Central memory CD8-positive, alpha-beta T cell (primary cell): ENCODE results near the gene S100A11.
A peak's percentile ranks its signal among the peaks of the same experiment; 100 is the strongest.
"Not testable (repeated sequence)": the region's sequence is repeated elsewhere in the genome, so short reads cannot be mapped to it uniquely, and the experiment has no call there.

Source experiments
- ATAC-seq: fragments of 150-1000 bp; cut with Tn5 transposase; replicated peaks from 2 replicates; pipeline ENCODE4 v1.10.0; 2022; ENCODE audit warnings: mild to moderate bottlenecking, moderate FRiP score, moderate number of reproducible peaks; ENCODE audit not compliant: poor library complexity, severe bottlenecking; ENCODE audit errors: extremely low read depth
- DNase-seq, 2 donors: peaks; one replicate each; pipeline ENCODE4 v3.0.0; 2021; ENCODE audit warnings: low spot score in 2 of 2
- H3K27ac Mint-ChIP-seq: one replicate; pipeline ENCODE4 v1.8.0; 2022; ENCODE audit warnings: low read depth, mild to moderate bottlenecking, moderate library complexity, mixed read lengths
- H3K27me3 Mint-ChIP-seq: one replicate; pipeline ENCODE4 v1.8.0; 2022; ENCODE audit warnings: mixed read lengths
- H3K36me3 Mint-ChIP-seq: one replicate; pipeline ENCODE4 v1.8.0; 2022; ENCODE audit warnings: mild to moderate bottlenecking, moderate library complexity, mixed read lengths; ENCODE audit not compliant: insufficient read depth
- H3K4me1 Mint-ChIP-seq: one replicate; pipeline ENCODE4 v1.8.0; 2022; ENCODE audit warnings: mixed read lengths
- H3K4me3 Mint-ChIP-seq: one replicate; pipeline ENCODE4 v1.8.0; 2022; ENCODE audit warnings: mild to moderate bottlenecking, moderate library complexity, mixed read lengths
- H3K9me3 Mint-ChIP-seq: one replicate; pipeline ENCODE4 v1.8.0; 2022; ENCODE audit warnings: mixed read lengths

Gene S100A11

GRCh38 chr1:152036267-152037216 lies at the start of gene S100A11:
Gene S100A11, minus strand, starts transcription at chr1:152037004. Its CDS starts 89 bp downstream, at chr1:152036915.
- Mint-ChIP-seq H3K4me3 (peak within 1 kb of the TSS; percentile 94), H3K9me3 (no peaks in the 10 kb centered on the region), H3K4me1 (peaks cover 38% of the 10 kb centered on the region), H3K36me3 (peaks cover 36% of the 10 kb centered on the region), H3K27me3 (no peaks in the 10 kb centered on the region), H3K27ac (peak within 1 kb of the TSS; percentile 98)
- DNase-seq (peak; percentile 28 to 30), ATAC-seq (peak; percentile 44)

- Mint-ChIP-seq H3K9me3 (no peaks in the 10 kb centered on the region), H3K4me3 (no peak overlapping the region), H3K4me1 (no peaks in the 10 kb centered on the region), H3K27me3 (peaks cover 15% of the 10 kb centered on the region), H3K36me3 (no peaks in the 10 kb centered on the region), H3K27ac (no peak overlapping the region)
- ATAC-seq (no peak), DNase-seq (no peak)
Measured at GRCh38 chr1:152084853-152085252, 48.0 kb upstream of the S100A11 start.

GRCh38 chr1:152081026-152081425 lies 44.2 kb upstream of the S100A11 start:
- peaks cover 33% of the 10 kb centered on the region for H3K27me3 Mint-ChIP-seq
- H3K27ac Mint-ChIP-seq, H3K9me3 Mint-ChIP-seq, H3K4me1 Mint-ChIP-seq, H3K4me3 Mint-ChIP-seq, ATAC-seq, DNase-seq, H3K36me3 Mint-ChIP-seq: not testable (repeated sequence)

GRCh38 chr1:152080494-152080893 lies 43.7 kb upstream of the S100A11 start:
- not testable (repeated sequence) for H3K9me3 Mint-ChIP-seq, ATAC-seq, H3K4me3 Mint-ChIP-seq

GRCh38 chr1:152078831-152079441 lies 42.1 kb upstream of the S100A11 start:
- H3K27me3 Mint-ChIP-seq = peaks cover 47% of the 10 kb centered on the region
- H3K27ac Mint-ChIP-seq = no peak overlapping the region
- no peaks in the 10 kb centered on the region for H3K9me3 Mint-ChIP-seq
- no peak overlapping the region for H3K4me3 Mint-ChIP-seq
- no peaks in the 10 kb centered on the region for H3K36me3 Mint-ChIP-seq
- ATAC-seq = no peak
- DNase-seq = no peak
- no peaks in the 10 kb centered on the region for H3K4me1 Mint-ChIP-seq

More at GRCh38 chr1:152080494-152080893, 43.7 kb upstream of the S100A11 start:
- not testable (repeated sequence) for DNase-seq, H3K36me3 Mint-ChIP-seq, H3K4me1 Mint-ChIP-seq, H3K27ac Mint-ChIP-seq
- H3K27me3 Mint-ChIP-seq = peaks cover 39% of the 10 kb centered on the region

GRCh38 chr1:152072311-152072710 lies 35.5 kb upstream of the S100A11 start:
- Mint-ChIP-seq H3K27me3 (peaks cover 69% of the 10 kb centered on the region), H3K36me3 (no peaks in the 10 kb centered on the region), H3K9me3 (no peaks in the 10 kb centered on the region), H3K27ac (no peak overlapping the region), H3K4me1 (no peaks in the 10 kb centered on the region), H3K4me3 (no peak overlapping the region)
- ATAC-seq = no peak
- DNase-seq = no peak

GRCh38 chr1:152071123-152071522 lies 34.3 kb upstream of the S100A11 start:
- H3K9me3 Mint-ChIP-seq = no peaks in the 10 kb centered on the region
- H3K27me3 Mint-ChIP-seq = peaks cover 69% of the 10 kb centered on the region
- no peaks in the 10 kb centered on the region for H3K36me3 Mint-ChIP-seq
- DNase-seq (no peak), ATAC-seq (no peak)
- no peaks in the 10 kb centered on the region for H3K4me1 Mint-ChIP-seq
- H3K4me3 Mint-ChIP-seq = no peak overlapping the region
- H3K27ac Mint-ChIP-seq = no peak overlapping the region

- ATAC-seq (no peak), DNase-seq (no peak)
- no peak overlapping the region for H3K4me3 Mint-ChIP-seq
- no peaks in the 10 kb centered on the region for H3K9me3 Mint-ChIP-seq
- no peaks in the 10 kb centered on the region for H3K4me1 Mint-ChIP-seq
- H3K27me3 Mint-ChIP-seq = peaks cover 64% of the 10 kb centered on the region
- H3K36me3 Mint-ChIP-seq = no peaks in the 10 kb centered on the region
- no peak overlapping the region for H3K27ac Mint-ChIP-seq
Measured at GRCh38 chr1:152067929-152068328, 31.1 kb upstream of the S100A11 start.

- ATAC-seq (no peak), DNase-seq (no peak)
- H3K36me3 Mint-ChIP-seq = no peaks in the 10 kb centered on the region
- H3K4me3 Mint-ChIP-seq = no peak overlapping the region
- H3K27me3 Mint-ChIP-seq = peaks cover 56% of the 10 kb centered on the region
- no peaks in the 10 kb centered on the region for H3K4me1 Mint-ChIP-seq
- no peak overlapping the region for H3K27ac Mint-ChIP-seq
- H3K9me3 Mint-ChIP-seq = no peaks in the 10 kb centered on the region
Measured at GRCh38 chr1:152067150-152067549, 30.3 kb upstream of the S100A11 start.

- H3K27me3 Mint-ChIP-seq = peaks cover 37% of the 10 kb centered on the region
- DNase-seq (no peak), ATAC-seq (no peak)
- H3K9me3 Mint-ChIP-seq = no peaks in the 10 kb centered on the region
- no peak overlapping the region for H3K4me3 Mint-ChIP-seq
- H3K27ac Mint-ChIP-seq = no peak overlapping the region
- no peaks in the 10 kb centered on the region for H3K36me3 Mint-ChIP-seq
- H3K4me1 Mint-ChIP-seq = no peaks in the 10 kb centered on the region
Measured at GRCh38 chr1:152061952-152062351, 25.1 kb upstream of the S100A11 start.

GRCh38 chr1:152053375-152053774 lies 16.6 kb upstream of the S100A11 start:
- Mint-ChIP-seq H3K4me1 (peaks cover 8% of the 10 kb centered on the region), H3K27me3 (peaks cover 49% of the 10 kb centered on the region), H3K36me3 (peaks cover 5% of the 10 kb centered on the region), H3K9me3 (no peaks in the 10 kb centered on the region), H3K27ac (no peak overlapping the region), H3K4me3 (no peak overlapping the region)
- ATAC-seq = no peak
- DNase-seq = no peak

- H3K27ac Mint-ChIP-seq = no peak overlapping the region
- H3K4me3 Mint-ChIP-seq = no peak overlapping the region
- H3K27me3 Mint-ChIP-seq = peaks cover 41% of the 10 kb centered on the region
- H3K4me1 Mint-ChIP-seq = peaks cover 16% of the 10 kb centered on the region
- peaks cover 11% of the 10 kb centered on the region for H3K36me3 Mint-ChIP-seq
- no peak for ATAC-seq
- H3K9me3 Mint-ChIP-seq = no peaks in the 10 kb centered on the region
- peak; percentile 63 to 85 for DNase-seq
Measured at GRCh38 chr1:152052606-152053005, 15.8 kb upstream of the S100A11 start.
